NCI-H748 (cell line): ENCODE data around the gene POU2F3.
"Not testable (repeated sequence)": the region's sequence is repeated elsewhere in the genome, so short reads cannot be mapped to it uniquely, and the experiment has no call there.

Experiments used
- DNase-seq: peaks from one replicate; lab custom pipeline; 2025; ENCODE audit not compliant: unreplicated experiment; lab: John Stamatoyannopoulos, UW

POU2F3 gene

GRCh38 chr11:120249279-120250262 lies 9.6 kb downstream of the POU2F3 start:
- no peak for DNase-seq

GRCh38 chr11:120253377-120253776 lies 13.4 kb downstream of the POU2F3 start:
- DNase-seq: not testable (repeated sequence)

DNA sequence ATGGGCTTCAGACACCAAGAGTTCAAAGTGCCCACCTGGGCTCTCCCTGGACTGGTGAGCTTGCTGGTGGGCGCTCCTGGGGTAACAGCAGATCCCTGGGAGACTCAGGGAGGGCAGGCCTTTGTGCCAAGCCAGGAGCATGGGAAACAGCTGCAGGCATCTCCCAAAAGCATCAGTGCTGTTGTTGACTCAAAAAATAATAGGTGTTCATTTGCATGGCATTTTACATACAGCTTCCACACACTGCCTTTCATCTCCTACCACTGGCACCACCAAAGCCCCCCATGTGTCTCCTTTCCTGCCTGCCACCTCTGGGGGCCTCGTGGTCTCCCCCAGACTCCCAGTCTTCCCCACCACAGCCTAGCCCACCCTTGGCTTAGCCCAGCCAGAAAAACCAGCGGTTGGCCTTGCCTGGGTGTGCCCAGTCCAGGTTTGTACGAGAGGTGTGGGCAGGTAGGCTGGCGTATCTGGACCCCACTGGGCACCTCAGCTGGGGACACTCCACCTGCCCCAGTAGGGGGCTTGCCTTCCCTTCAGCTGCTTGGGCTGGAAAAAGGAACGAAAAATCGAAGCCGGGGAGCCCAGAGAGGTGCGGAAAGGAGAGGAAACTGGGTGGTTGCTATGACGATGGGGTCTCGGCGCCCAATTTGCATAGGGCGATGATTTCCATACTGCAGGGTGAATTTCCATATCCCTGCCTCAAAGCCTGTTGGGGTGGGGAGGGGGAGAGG lies 15.0 kb downstream of the POU2F3 start:
- DNase-seq: peak; percentile 48

- no peak for DNase-seq
Observed at GRCh38 chr11:120255519-120255866, 15.6 kb downstream of the POU2F3 start.

GRCh38 chr11:120256178-120256577 lies 16.2 kb downstream of the POU2F3 start:
- DNase-seq: no peak

DNA sequence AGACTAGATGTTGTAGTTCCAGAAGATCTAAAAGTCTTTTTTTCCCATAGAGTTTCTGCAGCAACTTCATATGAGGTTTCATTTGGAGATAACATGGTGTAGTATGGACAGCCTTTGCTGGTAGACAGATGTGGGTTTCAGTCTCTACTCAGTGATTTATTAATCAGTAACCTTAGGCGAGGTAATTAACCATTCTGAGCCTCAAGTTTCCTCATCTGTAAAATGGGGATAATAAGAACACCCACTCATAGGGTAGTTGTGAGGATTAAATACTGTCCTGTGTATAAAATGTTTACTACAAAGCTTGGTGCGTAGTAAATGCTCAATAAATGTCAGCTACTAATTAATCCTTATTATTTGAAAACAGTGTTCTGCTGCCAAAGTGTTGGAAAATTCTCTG lies 16.8 kb downstream of the POU2F3 start:
- no peak for DNase-seq

GRCh38 chr11:120257346-120257745 lies 17.4 kb downstream of the POU2F3 start:
- no peak for DNase-seq

- DNase-seq: no peak
Observed at GRCh38 chr11:120258661-120259060, 18.7 kb downstream of the POU2F3 start.

DNA sequence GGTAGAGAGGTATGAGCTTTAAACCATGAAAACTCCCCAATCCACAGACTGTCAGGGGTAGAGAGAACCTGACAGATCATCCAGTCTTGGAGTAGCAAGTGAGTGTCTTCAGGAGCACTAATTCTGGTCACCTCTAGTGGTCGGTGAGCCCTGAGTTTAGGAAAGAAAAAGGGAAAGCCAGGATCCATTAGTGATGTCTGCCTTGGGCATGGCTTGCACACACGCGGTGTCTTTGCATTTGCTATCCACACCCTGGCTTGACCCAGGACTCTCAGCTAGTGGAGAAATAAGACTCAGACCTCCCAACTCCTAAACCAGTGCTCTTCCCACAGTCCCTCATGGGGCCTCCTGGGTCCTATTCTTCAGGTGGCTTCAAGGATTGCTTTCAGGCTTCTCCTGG lies 19.3 kb downstream of the POU2F3 start:
- DNase-seq: no peak

GRCh38 chr11:120259988-120260565 lies 20.1 kb downstream of the POU2F3 start:
- DNase-seq: no peak

GRCh38 chr11:120260616-120261015 lies 20.7 kb downstream of the POU2F3 start:
- DNase-seq: no peak

- DNase-seq: no peak
Observed at GRCh38 chr11:120261321-120261720, 21.4 kb downstream of the POU2F3 start.

- DNase-seq: no peak
Observed at GRCh38 chr11:120261931-120262330, 22.0 kb downstream of the POU2F3 start.

- DNase-seq: no peak
Observed at GRCh38 chr11:120267319-120267718, 27.4 kb downstream of the POU2F3 start.

GRCh38 chr11:120268686-120269085 lies 28.7 kb downstream of the POU2F3 start:
- DNase-seq: no peak

- no peak for DNase-seq
Observed at GRCh38 chr11:120270386-120270785, 30.4 kb downstream of the POU2F3 start.

DNA sequence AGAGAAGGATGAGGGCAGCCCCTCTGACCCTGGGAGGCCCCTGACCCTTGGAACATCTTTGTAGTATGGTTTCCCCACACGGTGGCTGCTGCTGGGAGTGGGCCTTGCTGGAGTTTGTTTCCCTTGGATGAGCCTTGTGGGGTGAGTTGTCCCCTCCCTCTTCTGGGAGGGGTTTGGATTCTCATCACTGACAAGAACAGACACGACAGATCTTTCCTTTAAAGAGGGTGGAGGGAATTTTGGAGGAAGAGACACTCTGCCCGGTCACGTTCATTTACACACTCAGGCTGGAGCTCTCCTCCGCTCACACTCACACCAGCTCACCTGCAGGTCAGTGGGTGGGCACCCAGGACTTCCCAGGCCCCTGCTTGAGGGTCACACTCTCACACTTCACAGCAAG lies 31.7 kb downstream of the POU2F3 start:
- no peak for DNase-seq

DNA sequence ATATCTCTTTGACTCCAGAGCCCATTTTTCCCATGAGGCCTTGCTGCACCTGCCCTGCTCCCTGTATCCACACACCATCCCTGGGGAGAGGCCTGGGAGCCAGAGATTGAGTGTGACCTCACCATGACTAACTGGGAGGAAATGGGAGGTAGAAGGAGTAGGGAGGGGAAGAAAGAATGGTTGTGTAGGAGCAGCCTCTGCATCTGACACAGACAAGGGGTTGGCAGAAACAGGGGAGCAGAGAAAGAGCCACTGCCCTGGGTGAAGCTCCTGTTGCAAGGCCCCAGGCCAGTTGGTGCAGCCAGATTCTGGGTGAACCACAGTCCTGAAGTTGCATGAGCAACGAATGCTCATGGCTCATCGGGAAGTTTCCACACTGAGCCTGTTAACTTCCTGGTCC lies 32.4 kb downstream of the POU2F3 start:
- DNase-seq: no peak

GRCh38 chr11:120273432-120273831 lies 33.5 kb downstream of the POU2F3 start:
- no peak for DNase-seq

DNA sequence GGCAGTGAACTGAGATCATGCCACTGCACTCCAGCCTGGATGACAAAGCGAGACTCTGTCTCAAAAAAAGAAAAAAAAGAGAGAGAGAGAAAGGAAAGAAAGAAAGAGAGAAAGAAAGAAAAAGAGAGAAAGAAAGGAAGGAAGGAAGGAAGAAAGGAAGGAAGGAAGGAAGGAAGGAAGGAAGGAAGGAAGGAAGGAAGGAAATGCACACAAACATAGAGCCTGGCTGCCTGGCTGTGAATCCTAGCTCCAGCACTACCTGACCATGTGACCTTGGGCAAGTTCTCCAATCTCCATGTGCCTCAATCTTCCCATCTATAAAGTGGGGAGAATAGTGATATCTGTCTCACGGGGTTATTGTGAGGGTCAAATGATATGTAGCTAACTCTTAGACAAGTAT lies 34.0 kb downstream of the POU2F3 start:
- not testable (repeated sequence) for DNase-seq

DNA sequence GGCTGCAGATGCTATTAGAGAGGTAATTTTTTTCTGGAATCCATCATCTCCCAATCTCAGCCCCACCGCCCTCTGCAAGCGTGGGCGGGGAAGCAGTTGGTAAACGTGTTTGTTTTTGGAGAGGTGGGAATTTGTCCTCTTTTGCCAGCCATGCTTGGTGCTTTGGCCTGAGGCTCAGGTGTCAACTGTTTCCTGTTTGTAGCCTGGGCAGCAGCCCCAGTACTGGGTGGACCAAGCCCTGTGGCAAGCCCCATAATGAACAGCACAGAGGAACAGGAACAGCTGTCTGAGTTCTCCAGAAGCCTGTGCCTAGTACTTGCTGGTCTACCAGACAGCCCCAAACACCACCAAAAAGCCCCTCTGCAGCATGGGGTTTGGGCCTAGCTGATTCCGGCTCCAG lies 39.6 kb downstream of the POU2F3 start:
- DNase-seq: no peak

DNA sequence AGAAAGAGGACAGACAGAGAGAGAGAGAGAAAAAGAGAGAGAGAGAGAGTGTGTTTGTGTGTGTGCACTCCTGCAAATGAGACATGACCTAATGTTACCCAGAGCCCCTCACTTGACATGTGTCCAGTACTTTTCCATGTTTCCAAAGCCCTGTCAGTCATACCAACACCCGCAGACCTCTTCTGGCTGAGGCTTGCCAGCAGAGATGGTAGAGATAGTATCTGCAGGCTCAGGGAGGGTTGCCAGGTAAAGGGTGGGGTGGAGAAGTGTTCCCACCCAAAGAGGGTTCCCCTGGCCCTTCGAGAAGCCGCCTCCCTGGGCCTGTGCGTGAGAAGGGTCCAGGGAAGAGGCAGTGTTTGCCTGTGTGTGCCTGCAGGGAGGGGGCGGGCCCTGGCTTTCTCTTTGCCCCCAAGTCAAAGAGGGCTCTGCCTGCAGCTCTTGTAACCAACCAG lies 40.7 kb downstream of the POU2F3 start:
- DNase-seq: no peak
